NT2/D1 (cell line): ENCODE results near the gene SOX6.

ENCODE experiments used
- SUZ12 ChIP-seq: IDR thresholded peaks from 2 replicates; pipeline ENCODE4 v1.6.1; 2011; ENCODE audit not compliant: insufficient read length, insufficient read depth; ENCODE audit errors: extremely low read depth
- YY1 ChIP-seq: IDR thresholded peaks from 2 replicates; pipeline ENCODE4 v1.6.1; 2011; ENCODE audit not compliant: insufficient read length, insufficient read depth
- ZNF274 ChIP-seq: IDR thresholded peaks from 2 replicates; pipeline ENCODE4 v1.6.1; 2011; ENCODE audit warnings: mild to moderate bottlenecking, low read depth, low read length

GRCh38 chr11:15991215-15991614, 365.1 kb downstream of the SOX6 start:
- TF ChIP-seq SUZ12 (no peak), ZNF274 (no peak), YY1 (no peak)
